Measurements from ENCODE around the gene MYCBPAP.

- TF ChIP-seq CTCF (IDR thresholded peaks at IDR 0.05) (no peak), POLR2A (IDR thresholded peaks at IDR 0.05) (no peak)
These were observed 19.8 kb downstream of the MYCBPAP start for GRCh38 chr17:50527949-50528474.

Data from right lobe of liver (tissue), 4 donors.